ENCODE measurements around the gene GSK3B. TPM values are rescaled to one million over a fixed set of nuclear protein-coding genes. Genes with fewer than 3 reads are reported as not detected.
A peak's percentile ranks its signal among the peaks of the same experiment; 100 is the strongest.

Gene GSK3B
- total RNA-seq, 3 donors from 2014 or later = 28.3 to 29.2 (median 28.5) TPM

- no peak for ATAC-seq
- H3K4me1 Mint-ChIP-seq (ENCODE audit: low read depth) = peaks cover 47% of the 10 kb centered on the region
- H3K36me3 Mint-ChIP-seq (ENCODE audit: insufficient read depth) = peaks cover 14% of the 10 kb centered on the region
Observed at GRCh38 chr3:119939077-119939476, 155.2 kb downstream of the GSK3B start.

GRCh38 chr3:119937229-119937628 lies 157.0 kb downstream of the GSK3B start:
- Mint-ChIP-seq H3K4me3 (peak overlapping the region; percentile 53), H3K27me3 (ENCODE audit: low read depth) (no peaks in the 10 kb centered on the region), H3K36me3 (ENCODE audit: insufficient read depth) (peaks cover 15% of the 10 kb centered on the region), H3K4me1 (ENCODE audit: low read depth) (peaks cover 48% of the 10 kb centered on the region), H3K9me3 (no peaks in the 10 kb centered on the region)
- peak; percentile 8 for DNase-seq
- peak; percentile 96 to 97 for ATAC-seq

More at GRCh38 chr3:119939077-119939476, 155.2 kb downstream of the GSK3B start:
- H3K27me3 Mint-ChIP-seq (ENCODE audit: low read depth) = no peaks in the 10 kb centered on the region
- no peak overlapping the region for H3K4me3 Mint-ChIP-seq
- no peaks in the 10 kb centered on the region for H3K9me3 Mint-ChIP-seq
- DNase-seq = no peak

DNA sequence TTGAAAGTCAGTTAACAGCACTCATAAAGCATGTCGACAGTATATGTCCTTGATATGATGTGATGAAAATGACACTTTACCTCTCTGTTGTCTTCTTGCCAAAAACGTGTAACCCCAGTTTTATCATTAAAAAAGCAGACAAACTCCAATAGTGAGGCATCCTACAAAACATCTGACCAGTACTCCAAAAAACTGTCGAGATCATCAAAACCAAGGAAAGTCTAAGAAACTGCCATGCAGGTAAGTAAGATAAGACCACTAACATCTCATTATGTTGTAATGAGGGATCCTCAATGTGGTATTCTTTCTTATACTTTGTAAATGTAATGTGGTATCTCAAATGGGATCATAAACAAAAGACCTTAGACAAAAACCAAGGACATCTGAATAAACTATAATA lies 160.0 kb downstream of the GSK3B start:
- ATAC-seq = no peak
- H3K9me3 Mint-ChIP-seq = no peaks in the 10 kb centered on the region
- no peaks in the 10 kb centered on the region for H3K27me3 Mint-ChIP-seq (ENCODE audit: low read depth)
- H3K4me3 Mint-ChIP-seq = no peak overlapping the region
- peaks cover 8% of the 10 kb centered on the region for H3K36me3 Mint-ChIP-seq (ENCODE audit: insufficient read depth)
- DNase-seq = no peak
- peaks cover 53% of the 10 kb centered on the region for H3K4me1 Mint-ChIP-seq (ENCODE audit: low read depth)

DNA sequence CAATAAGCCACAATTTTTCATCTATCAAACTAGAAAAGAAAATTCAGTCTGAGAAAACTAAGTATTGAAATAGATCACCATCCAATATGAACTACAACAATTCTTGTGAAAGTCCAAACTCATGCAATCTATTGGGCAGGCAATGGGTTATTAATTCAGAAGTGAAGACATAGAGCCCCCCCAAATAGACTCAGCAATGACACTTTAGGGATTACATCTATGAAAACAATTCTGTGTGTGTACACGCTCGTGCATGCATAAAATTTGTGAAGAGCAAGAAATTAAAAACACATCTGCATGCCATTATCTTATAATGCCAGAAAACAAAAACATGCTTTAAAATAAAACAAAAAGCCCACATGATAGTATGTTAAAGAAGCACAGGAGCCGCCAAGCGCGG lies 161.0 kb downstream of the GSK3B start:
- Mint-ChIP-seq H3K9me3 (no peaks in the 10 kb centered on the region), H3K4me1 (ENCODE audit: low read depth) (peaks cover 51% of the 10 kb centered on the region), H3K4me3 (no peak overlapping the region), H3K27me3 (ENCODE audit: low read depth) (no peaks in the 10 kb centered on the region), H3K36me3 (ENCODE audit: insufficient read depth) (peaks cover 8% of the 10 kb centered on the region)
- ATAC-seq = no peak
- no peak for DNase-seq

DNA sequence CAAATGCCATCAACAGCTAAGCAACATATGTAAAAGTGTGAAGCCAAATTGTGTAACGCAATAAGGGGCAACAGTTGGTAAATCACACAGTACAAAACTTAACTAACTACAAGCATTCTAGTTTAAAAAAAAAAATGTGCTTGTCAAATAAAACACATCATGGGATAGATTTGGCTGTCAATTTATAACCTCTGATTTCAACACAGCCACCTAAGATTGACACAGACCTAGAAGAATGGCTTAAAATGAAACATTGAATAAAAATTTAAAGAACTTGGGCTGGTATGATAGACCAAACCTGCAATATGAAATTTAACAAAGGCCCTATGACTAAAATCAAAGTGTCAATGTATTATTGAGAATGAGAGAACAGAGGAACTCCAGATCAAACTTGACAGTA lies 164.0 kb downstream of the GSK3B start:
- no peak for ATAC-seq
- H3K9me3 Mint-ChIP-seq = no peaks in the 10 kb centered on the region
- H3K36me3 Mint-ChIP-seq (ENCODE audit: insufficient read depth) = peaks cover 3% of the 10 kb centered on the region
- no peaks in the 10 kb centered on the region for H3K27me3 Mint-ChIP-seq (ENCODE audit: low read depth)
- H3K4me3 Mint-ChIP-seq = no peak overlapping the region
- no peak for DNase-seq
- H3K4me1 Mint-ChIP-seq (ENCODE audit: low read depth) = peaks cover 26% of the 10 kb centered on the region

DNA sequence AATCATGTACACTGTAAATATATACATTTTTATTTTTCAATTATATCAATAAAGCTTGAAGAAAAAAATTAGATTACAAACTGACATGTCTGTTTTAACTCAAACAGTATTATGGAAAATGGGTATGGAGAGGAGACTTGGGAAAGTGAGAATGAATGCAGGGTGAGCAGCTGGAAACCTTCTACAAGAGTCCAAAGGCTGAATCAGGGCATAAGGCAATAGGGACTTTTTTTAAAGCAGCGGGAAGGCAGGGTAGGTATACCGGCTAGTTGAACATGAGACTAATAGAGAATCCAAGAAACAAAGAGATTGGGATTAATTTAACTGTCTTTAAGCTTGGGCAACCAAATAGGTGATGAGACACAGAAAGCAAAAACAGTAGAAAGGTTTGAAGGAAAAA lies 167.1 kb downstream of the GSK3B start:
- no peak for DNase-seq

GRCh38 chr3:119924111-119925094 lies 169.8 kb downstream of the GSK3B start:
- DNase-seq (no peak), ATAC-seq (no peak)
- H3K4me1 Mint-ChIP-seq (ENCODE audit: low read depth) = peaks cover 15% of the 10 kb centered on the region
- no peaks in the 10 kb centered on the region for H3K27me3 Mint-ChIP-seq (ENCODE audit: low read depth)
- no peaks in the 10 kb centered on the region for H3K9me3 Mint-ChIP-seq
- peaks cover 5% of the 10 kb centered on the region for H3K36me3 Mint-ChIP-seq (ENCODE audit: insufficient read depth)
- H3K4me3 Mint-ChIP-seq = no peak overlapping the region

More for the DNA sequence above, 167.1 kb downstream of the GSK3B start:
- Mint-ChIP-seq H3K4me1 (ENCODE audit: low read depth) (peaks cover 19% of the 10 kb centered on the region), H3K27me3 (ENCODE audit: low read depth) (no peaks in the 10 kb centered on the region), H3K9me3 (no peaks in the 10 kb centered on the region), H3K36me3 (ENCODE audit: insufficient read depth) (peaks cover 2% of the 10 kb centered on the region), H3K4me3 (no peak overlapping the region)
- ATAC-seq = no peak

DNA sequence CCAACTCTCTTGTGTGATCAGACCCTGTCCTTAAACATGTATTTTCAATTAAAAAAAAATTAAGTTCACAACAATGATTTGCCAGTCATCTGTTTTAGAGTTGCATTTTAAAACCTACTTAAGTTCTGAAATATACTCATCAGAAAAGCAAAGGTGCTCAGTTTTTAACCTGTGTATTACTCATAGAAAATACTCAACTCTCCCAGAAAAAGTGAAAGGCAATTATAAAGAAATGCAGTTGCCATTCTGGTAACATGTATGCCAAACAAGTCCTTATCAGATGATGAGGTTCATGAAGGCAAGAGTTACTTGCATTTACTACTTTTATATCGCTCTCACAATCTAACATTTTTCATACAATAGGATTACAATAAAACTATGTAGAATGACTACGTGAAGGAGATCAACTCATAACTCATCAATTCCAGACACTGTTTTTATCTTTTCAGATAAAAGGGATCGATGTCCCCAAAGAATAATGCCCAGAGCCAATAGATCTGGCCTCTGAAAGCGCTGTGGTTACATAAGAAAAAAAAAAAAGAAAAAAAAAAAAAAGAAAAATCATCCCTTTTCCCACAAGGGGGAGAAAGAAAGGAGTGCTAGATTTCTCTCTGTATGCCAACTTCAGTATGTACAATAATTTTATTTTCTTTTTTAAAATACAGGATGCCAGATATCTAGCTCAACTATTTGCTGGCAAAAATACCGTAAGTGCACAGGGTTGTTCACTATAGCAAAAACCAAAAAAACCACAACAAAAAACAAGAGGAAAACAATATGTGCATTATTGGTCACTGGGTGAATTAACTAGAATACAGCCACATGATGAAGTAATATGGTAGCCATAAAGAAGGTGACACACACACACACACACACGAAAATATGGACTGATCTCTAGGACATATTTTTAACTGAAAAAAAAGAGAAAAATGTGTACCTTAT lies 175.0 kb downstream of the GSK3B start:
- Mint-ChIP-seq H3K27me3 (ENCODE audit: low read depth) (no peaks in the 10 kb centered on the region), H3K4me1 (ENCODE audit: low read depth) (peaks cover 18% of the 10 kb centered on the region), H3K4me3 (no peak overlapping the region), H3K36me3 (ENCODE audit: insufficient read depth) (peaks cover 14% of the 10 kb centered on the region), H3K9me3 (no peaks in the 10 kb centered on the region)
- ATAC-seq = peak; percentile 21 to 30
- DNase-seq = no peak

DNA sequence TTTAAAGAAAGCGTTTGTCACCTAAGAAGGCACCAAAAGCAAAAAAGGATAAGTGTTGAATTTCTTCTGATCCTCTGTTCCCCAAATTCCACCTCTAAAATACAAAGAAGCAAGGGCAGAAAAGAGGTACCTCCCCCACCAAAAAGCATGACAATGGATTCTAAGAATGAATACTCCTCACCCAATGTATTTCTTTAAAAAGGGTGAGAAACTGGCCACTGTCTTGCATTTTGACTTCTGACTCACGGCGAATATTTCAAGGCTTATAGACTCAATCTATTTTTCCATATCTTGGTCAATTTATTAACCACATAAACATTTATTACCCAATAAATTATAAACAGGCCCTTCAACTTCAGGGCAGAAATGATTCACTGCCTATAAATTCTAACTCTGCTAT lies 181.2 kb downstream of the GSK3B start:
- ATAC-seq (no peak), DNase-seq (no peak)
- Mint-ChIP-seq H3K9me3 (no peaks in the 10 kb centered on the region), H3K27me3 (ENCODE audit: low read depth) (no peaks in the 10 kb centered on the region), H3K4me1 (ENCODE audit: low read depth) (peaks cover 27% of the 10 kb centered on the region), H3K4me3 (no peak overlapping the region), H3K36me3 (ENCODE audit: insufficient read depth) (peaks cover 29% of the 10 kb centered on the region)

DNA sequence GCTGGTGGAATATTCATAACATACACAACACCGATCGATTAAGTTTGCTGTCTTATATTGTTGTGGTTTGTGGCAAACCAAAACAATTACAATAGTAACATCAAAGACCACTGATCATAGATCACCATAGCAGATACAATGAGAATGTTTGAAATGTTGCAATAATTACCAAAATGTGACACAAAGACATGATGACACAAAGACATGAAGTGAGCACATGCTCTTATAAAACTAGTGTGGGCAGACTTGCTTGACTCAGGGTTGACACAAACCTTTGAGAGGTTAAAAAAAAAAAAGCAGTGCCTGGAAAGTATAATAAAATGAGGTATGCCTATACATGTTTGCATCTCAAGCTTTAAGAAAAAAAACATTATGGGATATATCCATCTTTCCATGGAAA lies 182.0 kb downstream of the GSK3B start:
- ATAC-seq (peak; percentile 82 to 84), DNase-seq (no peak)
- Mint-ChIP-seq H3K36me3 (ENCODE audit: insufficient read depth) (peaks cover 29% of the 10 kb centered on the region), H3K4me1 (ENCODE audit: low read depth) (peaks cover 27% of the 10 kb centered on the region), H3K27me3 (ENCODE audit: low read depth) (no peaks in the 10 kb centered on the region), H3K4me3 (peak overlapping the region; percentile 46), H3K9me3 (no peaks in the 10 kb centered on the region)

DNA sequence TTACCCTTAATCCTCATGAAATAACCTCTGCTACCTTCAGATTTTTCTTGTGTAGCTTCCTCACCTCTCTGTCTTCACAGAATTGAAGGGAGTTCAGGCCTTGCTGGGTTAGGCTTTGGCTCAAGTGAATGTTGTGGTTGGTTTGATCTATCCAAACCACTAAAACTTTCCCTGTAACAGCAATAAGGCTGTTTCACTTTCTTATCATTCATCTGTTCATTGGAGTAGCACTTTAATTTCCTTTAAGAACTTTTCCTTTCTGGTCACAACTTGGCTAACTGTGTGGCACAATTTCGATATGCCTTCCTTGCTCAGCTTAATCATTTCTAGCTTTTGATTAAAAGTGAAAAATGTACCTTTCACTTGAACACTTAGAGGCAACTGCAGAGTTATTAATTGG lies 182.5 kb downstream of the GSK3B start:
- H3K9me3 Mint-ChIP-seq = no peaks in the 10 kb centered on the region
- no peaks in the 10 kb centered on the region for H3K27me3 Mint-ChIP-seq (ENCODE audit: low read depth)
- peaks cover 30% of the 10 kb centered on the region for H3K36me3 Mint-ChIP-seq (ENCODE audit: insufficient read depth)
- peak overlapping the region; percentile 46 for H3K4me3 Mint-ChIP-seq
- H3K4me1 Mint-ChIP-seq (ENCODE audit: low read depth) = peaks cover 27% of the 10 kb centered on the region
- DNase-seq (no peak), ATAC-seq (peak; percentile 75 to 81)

DNA sequence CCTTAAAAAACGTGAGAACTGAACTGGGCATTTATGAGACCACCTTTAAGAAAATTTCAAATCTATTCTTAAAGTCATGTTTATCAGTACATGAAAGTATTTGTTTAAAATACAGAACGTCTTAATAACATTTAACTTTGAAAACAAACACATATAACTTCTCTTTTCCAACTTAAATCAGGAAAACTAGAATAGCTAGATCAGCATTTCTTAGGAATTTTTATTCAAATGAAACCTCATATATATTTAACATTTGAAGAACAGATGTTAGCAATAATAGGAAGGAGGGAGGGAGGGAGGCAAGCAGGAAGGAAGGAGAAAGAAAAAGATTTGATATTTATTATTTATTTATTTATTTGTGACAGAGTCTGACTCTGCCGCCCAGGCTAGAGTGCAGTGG lies 192.2 kb downstream of the GSK3B start:
- DNase-seq (no peak), ATAC-seq (no peak)
- H3K36me3 Mint-ChIP-seq (ENCODE audit: insufficient read depth) = peaks cover 13% of the 10 kb centered on the region
- H3K9me3 Mint-ChIP-seq = no peaks in the 10 kb centered on the region
- H3K4me1 Mint-ChIP-seq (ENCODE audit: low read depth) = no peaks in the 10 kb centered on the region
- no peaks in the 10 kb centered on the region for H3K27me3 Mint-ChIP-seq (ENCODE audit: low read depth)
- H3K4me3 Mint-ChIP-seq = no peak overlapping the region

GRCh38 chr3:119901148-119901547 lies 193.1 kb downstream of the GSK3B start:
- no peak for DNase-seq
- Mint-ChIP-seq H3K9me3 (no peaks in the 10 kb centered on the region), H3K4me3 (no peak overlapping the region), H3K27me3 (ENCODE audit: low read depth) (no peaks in the 10 kb centered on the region), H3K4me1 (ENCODE audit: low read depth) (no peaks in the 10 kb centered on the region), H3K36me3 (ENCODE audit: insufficient read depth) (peaks cover 10% of the 10 kb centered on the region)
- ATAC-seq = no peak

- Mint-ChIP-seq H3K4me1 (ENCODE audit: low read depth) (no peaks in the 10 kb centered on the region), H3K9me3 (no peaks in the 10 kb centered on the region), H3K36me3 (ENCODE audit: insufficient read depth) (peaks cover 9% of the 10 kb centered on the region), H3K4me3 (no peak overlapping the region), H3K27me3 (ENCODE audit: low read depth) (no peaks in the 10 kb centered on the region)
- no peak for DNase-seq
- no peak for ATAC-seq
Observed at GRCh38 chr3:119899192-119899511, 195.1 kb downstream of the GSK3B start.
